NCI-H524 (cell line): ENCODE measurements around the gene PNLIP.

Source experiments
- DNase-seq, 2 experiments: peaks; one replicate each; lab custom pipeline; 2025; lab: John Stamatoyannopoulos, UW

Gene PNLIP

DNA sequence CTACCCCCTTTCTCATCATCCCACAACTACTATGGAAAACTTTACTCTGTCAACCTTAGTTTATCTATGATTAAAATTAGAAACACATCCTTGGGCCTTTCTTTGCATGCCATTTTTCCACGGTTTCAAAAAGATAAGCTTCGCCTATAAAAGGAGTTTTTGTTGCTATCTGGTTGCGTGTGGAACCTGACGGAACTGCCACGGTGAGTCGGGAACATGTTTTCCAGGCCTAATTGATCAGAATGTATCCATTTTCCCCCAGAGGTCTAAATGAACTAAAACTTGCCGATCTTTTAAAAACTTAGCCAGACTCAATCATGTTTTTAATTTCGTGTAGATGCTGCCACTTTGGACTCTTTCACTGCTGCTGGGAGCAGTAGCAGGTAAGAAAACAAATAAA lies at the start of gene PNLIP:
PNLIP (plus strand) TSS at position 176 of the 400 bp plus-strand sequence; CDS start at position 338, 162 bp downstream.
- no peak for DNase-seq

- DNase-seq = no peak
Measured at GRCh38 chr10:116504786-116505185, 40.9 kb upstream of the PNLIP start.

GRCh38 chr10:116510565-116510964 lies 35.2 kb upstream of the PNLIP start:
- DNase-seq = no peak

- DNase-seq = peak in 1 of 2 experiments; percentile 27
Measured at GRCh38 chr10:116511365-116511764, 34.4 kb upstream of the PNLIP start.

DNA sequence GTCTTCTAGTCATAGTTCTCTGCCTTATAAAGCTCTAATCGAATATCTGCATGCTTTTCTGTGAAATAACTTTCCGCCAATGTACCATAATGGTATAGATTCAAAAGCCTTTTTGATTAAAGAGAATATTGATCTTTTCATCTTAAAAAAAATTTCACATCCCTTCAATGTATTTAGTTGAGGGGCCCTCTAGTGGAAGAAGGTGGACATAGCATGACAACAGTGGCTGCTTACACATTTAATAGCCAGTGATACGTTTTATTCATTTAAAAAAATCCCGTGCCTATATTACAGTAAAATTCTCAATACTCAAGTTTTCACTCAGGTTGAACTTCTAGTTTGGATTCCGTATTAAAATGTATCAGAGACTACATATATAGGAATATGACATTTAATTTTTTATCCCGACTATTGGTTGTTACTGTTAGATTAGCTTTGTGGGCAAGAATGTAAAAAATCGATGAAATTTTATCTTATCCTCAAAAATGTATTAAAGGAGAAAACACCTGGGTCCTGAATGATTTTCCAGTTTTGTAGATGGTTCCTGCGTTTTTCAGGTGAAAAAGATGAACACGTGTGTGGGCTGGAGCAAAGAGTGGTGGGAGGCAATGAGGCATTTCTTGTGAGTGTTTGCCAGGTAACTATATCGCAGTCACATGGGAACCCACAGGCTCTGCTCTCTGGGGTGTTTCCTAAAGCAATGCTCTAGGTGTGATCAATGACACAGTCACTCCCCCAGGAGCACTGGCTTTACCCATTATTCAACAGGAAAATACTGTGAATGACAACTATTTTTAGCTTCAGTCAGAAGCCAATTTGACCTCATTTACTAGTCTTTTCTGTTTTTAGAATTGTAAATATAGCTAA lies 24.1 kb upstream of the PNLIP start:
- peak in 1 of 2 experiments; percentile 23 for DNase-seq

DNA sequence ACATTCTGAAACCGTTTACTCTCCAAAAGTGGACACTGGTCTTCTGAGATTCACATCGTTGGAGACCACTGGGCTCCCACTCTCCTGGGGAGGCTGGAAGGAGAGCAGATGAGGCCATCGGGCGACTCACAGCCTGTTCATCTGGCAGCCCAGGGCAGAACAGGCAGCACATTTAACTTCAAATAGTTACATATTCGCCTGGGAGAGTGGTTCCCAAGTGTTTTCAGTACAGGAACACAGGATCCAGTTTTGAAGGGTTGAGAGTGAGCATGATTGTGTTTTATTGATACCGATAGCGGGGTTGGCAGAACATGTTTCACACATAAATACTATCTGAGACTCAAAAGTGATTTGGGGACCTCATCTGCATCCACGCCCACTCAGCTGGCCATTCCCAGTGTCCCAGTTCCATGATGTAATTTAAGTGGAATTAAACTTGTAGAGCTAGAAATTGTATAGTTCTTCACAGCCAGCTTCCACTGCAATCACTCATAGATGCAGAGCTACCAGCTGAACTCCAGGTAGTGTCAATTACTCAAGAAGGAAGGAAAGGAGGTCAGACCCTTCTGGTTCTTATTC lies 22.8 kb upstream of the PNLIP start:
- no peak for DNase-seq

DNA sequence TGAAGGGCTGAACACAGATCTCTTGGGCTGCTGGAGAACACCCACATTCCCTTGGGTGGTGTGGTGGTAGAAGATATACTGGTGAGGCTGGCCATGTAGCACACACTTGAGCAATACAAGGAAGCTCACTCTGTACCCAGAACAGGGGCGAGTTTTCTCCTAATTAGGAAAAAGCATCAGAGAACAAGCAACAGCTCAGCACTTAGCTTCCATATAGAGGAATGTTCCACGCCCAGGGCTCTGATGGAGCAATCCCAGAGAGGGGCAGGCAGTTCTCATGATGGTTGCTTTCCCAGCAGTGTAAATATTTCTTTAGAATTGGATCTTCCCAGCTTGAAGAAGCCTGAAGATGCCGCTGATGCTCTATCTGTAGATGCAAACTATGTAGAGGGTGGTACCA lies 21.0 kb upstream of the PNLIP start:
- no peak for DNase-seq

- no peak for DNase-seq
Measured at GRCh38 chr10:116526219-116526618, 19.5 kb upstream of the PNLIP start.

DNA sequence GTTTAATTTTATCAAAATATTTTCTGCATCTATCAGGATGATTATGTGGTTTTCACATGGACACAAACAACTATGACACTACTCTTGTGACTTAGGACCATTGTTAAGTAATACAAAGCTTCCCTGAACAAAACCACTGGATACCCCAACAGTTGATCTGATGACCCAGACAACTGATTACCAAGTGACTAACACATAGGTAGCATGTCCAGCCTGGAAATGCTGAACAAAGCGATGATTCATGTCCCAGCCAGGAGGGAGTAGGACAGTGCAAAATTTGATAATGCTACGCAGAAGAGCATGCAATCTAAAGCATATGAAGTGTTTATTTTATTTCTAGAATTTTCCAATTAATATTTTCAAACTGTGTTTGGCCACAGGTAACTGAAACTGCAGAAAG lies 8.9 kb upstream of the PNLIP start:
- no peak for DNase-seq

DNA sequence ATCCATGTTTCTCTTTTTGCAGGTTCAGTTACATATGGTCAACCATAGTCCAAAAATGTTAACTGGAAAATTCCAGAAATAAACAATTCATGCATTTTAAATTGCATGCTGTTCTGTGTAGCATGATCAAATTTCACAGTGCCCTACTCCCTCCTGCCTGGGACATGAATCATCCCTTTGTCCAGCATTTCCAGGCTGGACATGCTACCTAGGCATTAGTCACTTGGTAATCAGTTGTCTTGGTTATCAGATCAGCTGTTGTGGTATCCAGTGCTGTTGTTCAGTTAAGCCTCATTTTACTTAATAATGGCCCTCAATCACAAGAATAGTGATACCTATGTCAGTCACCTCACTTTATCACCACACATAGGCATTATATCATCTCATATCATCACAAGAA lies 7.3 kb upstream of the PNLIP start:
- DNase-seq = no peak

GRCh38 chr10:116538992-116539391 lies 6.7 kb upstream of the PNLIP start:
- no peak for DNase-seq

- DNase-seq = no peak
Measured at GRCh38 chr10:116540814-116541213, 4.9 kb upstream of the PNLIP start.

DNA sequence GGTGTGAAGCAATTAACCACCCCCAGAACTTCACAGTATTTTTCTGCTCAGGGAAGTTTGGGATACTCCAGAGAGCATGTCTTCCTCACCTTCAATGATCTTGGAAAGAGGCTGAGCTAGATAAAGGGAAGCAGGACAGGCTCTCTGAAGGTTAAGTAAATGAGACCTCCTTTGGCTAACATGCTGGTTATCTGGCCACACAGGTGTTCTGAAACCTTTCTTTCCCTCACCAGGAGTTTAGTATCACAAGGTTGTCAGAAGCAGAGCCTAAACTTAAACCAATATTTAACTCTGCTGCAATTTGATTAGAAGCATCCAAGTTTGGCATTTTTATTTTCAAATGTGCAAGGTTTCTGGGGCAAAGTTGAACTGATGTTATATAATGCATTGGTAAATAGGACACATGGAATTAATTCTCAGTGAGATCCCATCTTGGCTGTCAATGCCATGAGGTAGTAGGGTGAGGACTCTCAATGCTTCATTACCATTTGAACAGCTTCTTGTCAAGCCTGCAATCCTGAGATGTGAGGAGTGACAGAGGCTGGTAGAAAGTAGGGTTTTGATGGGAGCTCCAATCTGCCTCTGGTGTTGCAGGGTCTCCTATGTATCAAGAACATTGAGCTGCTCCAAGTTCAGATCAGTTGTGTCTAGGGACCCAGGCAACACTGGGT lies 3.6 kb upstream of the PNLIP start:
- no peak for DNase-seq

DNA sequence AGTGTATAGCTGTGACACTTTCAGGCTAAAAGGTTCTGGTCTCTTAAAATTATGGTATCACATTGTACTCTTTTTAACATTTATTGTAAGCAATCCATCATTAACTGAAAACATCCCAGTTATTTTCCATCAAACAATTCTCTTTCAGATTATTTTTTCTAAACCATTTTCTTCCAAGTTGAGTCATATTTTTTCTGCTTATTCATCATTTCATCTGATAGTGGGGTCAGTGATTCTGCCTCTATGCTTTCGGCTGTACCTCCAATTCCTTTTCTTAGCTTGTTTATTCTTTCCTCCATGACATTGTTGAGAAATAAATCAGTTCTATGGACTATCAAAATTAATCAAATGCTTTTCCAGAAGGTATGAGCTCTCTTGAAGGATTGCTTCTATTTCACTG lies 609 bp upstream of the PNLIP start:
- DNase-seq = no peak

DNA sequence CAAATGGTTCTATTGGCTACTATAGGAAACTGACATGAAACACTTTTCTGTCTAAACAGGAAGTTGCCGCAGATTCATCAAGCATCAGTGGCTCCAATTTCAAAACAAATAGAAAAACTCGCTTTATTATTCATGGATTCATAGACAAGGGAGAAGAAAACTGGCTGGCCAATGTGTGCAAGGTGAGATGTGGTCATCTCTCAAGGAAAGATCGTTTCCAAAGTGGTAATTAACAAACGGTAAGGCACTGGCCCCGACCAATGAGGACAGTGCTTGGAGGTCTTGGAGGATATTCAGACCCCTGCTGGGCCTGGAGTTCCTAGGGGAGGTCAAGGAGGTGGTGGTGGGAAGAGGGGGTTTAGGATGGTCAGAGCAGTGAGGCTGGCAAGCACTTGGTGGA lies 2.6 kb downstream of the PNLIP start:
- DNase-seq = no peak

GRCh38 chr10:116553378-116553980 lies 7.7 kb downstream of the PNLIP start:
- DNase-seq = no peak

GRCh38 chr10:116554628-116555027 lies 8.9 kb downstream of the PNLIP start:
- DNase-seq = no peak

GRCh38 chr10:116555880-116556279 lies 10.1 kb downstream of the PNLIP start:
- no peak for DNase-seq

DNA sequence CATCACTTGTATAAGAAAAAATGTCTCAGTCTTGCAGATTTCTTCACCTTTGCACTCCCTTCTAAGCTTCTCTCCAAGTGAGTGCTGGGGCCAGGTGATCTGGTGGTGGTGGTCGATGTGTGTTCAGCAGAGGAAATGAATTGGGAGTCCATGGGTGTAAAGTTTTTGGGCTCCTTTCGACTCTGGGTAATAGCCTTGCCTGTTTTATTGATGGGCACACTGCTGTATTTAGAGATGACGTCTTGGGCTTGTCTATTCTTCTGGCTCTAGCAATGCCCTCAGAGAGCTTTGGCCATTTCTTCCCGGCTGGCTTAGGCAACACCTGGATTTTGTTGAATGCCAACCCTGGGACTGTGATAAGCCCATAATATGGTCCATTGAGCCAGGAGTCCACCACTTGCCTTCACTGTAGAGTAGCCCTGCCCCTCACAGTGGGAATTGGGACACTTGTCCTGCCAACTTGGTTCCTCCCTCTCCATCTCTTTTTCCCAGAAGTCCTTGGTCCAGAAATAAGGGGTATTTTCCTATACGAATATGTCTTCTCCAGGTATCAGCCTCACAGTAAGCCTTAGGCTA lies 11.7 kb downstream of the PNLIP start:
- DNase-seq = no peak

- no peak for DNase-seq
Measured at GRCh38 chr10:116565534-116565933, 19.8 kb downstream of the PNLIP start.

GRCh38 chr10:116566932-116567331 lies 21.2 kb downstream of the PNLIP start:
- DNase-seq = no peak

DNA sequence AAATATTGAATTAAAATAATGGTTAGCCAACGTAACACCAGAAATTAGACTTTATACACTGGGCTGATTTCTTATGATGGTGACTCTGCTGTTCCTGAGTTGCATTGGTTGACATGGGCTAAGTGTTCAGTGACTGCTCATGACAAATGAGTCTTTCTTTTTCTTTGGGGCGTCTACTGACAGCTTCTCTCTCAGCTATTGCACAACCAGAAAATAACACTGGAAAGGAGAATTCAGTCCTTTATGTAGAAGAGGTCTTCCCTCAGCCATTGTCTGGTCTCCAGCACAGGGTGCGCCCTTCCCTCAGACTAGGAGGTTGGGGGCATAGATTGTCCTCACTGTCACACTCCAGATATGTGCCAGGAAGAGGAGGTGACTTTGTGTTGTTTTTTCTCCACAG lies 21.6 kb downstream of the PNLIP start:
- no peak for DNase-seq
